MCF 10A (cell line): ENCODE data around the gene GLIS1. TPM values are rescaled to one million over a fixed set of nuclear protein-coding genes. Genes with fewer than 3 reads are reported as not detected.
"Not testable (repeated sequence)": the region's sequence is repeated elsewhere in the genome, so short reads cannot be mapped to it uniquely, and the experiment has no call there.

Source experiments
- BruUV-seq: library from RNA; stranded (reverse); fragments of 400-500 nt; replicated peaks from 2 replicates; lab custom pipeline; 2021; lab: Mats Ljungman, UMichigan
- CTCF ChIA-PET: fragments of 300-600 bp; sonication (Branson Sonifier 250); formaldehyde crosslinking; extraction: SDS; loops from one replicate; lab custom pipeline; 2021; ENCODE audit warnings: antibody characterized with exemption, inconsistent platforms; lab: Yijun Ruan, JAX
- POLR2A ChIA-PET: fragments of 300-600, 350-650 bp; sonication (Branson Sonifier 250); formaldehyde crosslinking; extraction: SDS; loops from one replicate; lab custom pipeline; 2020; ENCODE audit warnings: antibody characterized with exemption, inconsistent platforms; lab: Yijun Ruan, JAX
- DNase-seq: peaks from one replicate; pipeline ENCODE4 v3.0.0-alpha.2; 2018; ENCODE audit not compliant: unreplicated experiment
- H3K27ac Mint-ChIP-seq: one replicate; pipeline ENCODE4 v1.8.0; 2022; ENCODE audit warnings: mild to moderate bottlenecking, low read depth, mixed read lengths; ENCODE audit not compliant: unreplicated experiment
- H3K27me3 Mint-ChIP-seq: one replicate; pipeline ENCODE4 v1.8.0; 2022; ENCODE audit warnings: mixed read lengths; ENCODE audit not compliant: insufficient read depth, unreplicated experiment
- H3K36me3 Mint-ChIP-seq: one replicate; pipeline ENCODE4 v1.8.0; 2022; ENCODE audit warnings: mild to moderate bottlenecking, moderate library complexity, mixed read lengths; ENCODE audit not compliant: insufficient read depth, unreplicated experiment
- H3K4me1 Mint-ChIP-seq: one replicate; pipeline ENCODE4 v1.8.0; 2022; ENCODE audit warnings: mixed read lengths; ENCODE audit not compliant: insufficient read depth, unreplicated experiment
- H3K4me3 Mint-ChIP-seq: one replicate; pipeline ENCODE4 v1.8.0; 2022; ENCODE audit warnings: mild to moderate bottlenecking, moderate library complexity, mixed read lengths; ENCODE audit not compliant: unreplicated experiment
- H3K9me3 Mint-ChIP-seq: one replicate; pipeline ENCODE4 v1.8.0; 2022; ENCODE audit warnings: mixed read lengths; ENCODE audit not compliant: unreplicated experiment
- CTCF ChIP-seq: fragments of 200-600 bp; IDR thresholded peaks from one replicate; pipeline ENCODE4 v1.8.0; 2022; ENCODE audit warnings: antibody characterized with exemption, mild to moderate bottlenecking; ENCODE audit not compliant: unreplicated experiment
- intact Hi-C: fragments of 100-400 bp; cut with micrococcal nuclease; formaldehyde crosslinking; loops from 2 replicates; pipeline ENCODE4 v1.14.1; 2022
- total RNA-seq: library from RNA; stranded (reverse); gene quantifications from 2 replicates; pipeline ENCODE4 v1.2.3, GENCODE V29; 2022

GLIS1 gene
- total RNA-seq, 1 experiment from 2014 or later = 0.93 TPM

- intact Hi-C loops = no loop called here
- no peak for DNase-seq
- BruUV-seq = no TSS peak
- Mint-ChIP-seq H3K4me3 (no peak overlapping the region), H3K27me3 (no peaks in the 10 kb centered on the region), H3K9me3 (no peaks in the 10 kb centered on the region), H3K4me1 (no peaks in the 10 kb centered on the region), H3K27ac (no peak overlapping the region), H3K36me3 (peaks cover 5% of the 10 kb centered on the region)
- no peak for TF ChIP-seq CTCF
- CTCF ChIA-PET = interaction anchor here (0.6 to 2.8 kb wide), 5 partner anchors 10 to 1019 kb away, joined by 3 to 12 read pairs (median 4); no protein-coding TSS in a partner anchor
- POLR2A ChIA-PET = interaction anchor here (0.6 kb wide), 1 partner anchor 15 kb away, joined by 3 read pairs; no protein-coding TSS in a partner anchor
These were observed 24.5 kb upstream of the GLIS1 start for GRCh38 chr1:53763461-53763860.

GRCh38 chr1:53760497-53760896, 21.5 kb upstream of the GLIS1 start:
- H3K9me3 Mint-ChIP-seq, H3K27ac Mint-ChIP-seq, H3K27me3 Mint-ChIP-seq, H3K4me1 Mint-ChIP-seq, H3K36me3 Mint-ChIP-seq, DNase-seq, H3K4me3 Mint-ChIP-seq, intact Hi-C loops, POLR2A ChIA-PET, BruUV-seq: not testable (repeated sequence)
- CTCF ChIA-PET = interaction anchor here (2.0 kb wide), 1 partner anchor 275 kb away, joined by 4 read pairs; no protein-coding TSS in a partner anchor

GRCh38 chr1:53755874-53756273, 16.9 kb upstream of the GLIS1 start:
- ChIA-PET CTCF (interaction anchor here (0.8 to 1.3 kb wide), 5 partner anchors 8 to 306 kb away, joined by 3 read pairs; no protein-coding TSS in a partner anchor), POLR2A (no interaction called here)
- Mint-ChIP-seq H3K4me1 (no peaks in the 10 kb centered on the region), H3K27me3 (no peaks in the 10 kb centered on the region), H3K36me3 (no peaks in the 10 kb centered on the region), H3K27ac (no peak overlapping the region), H3K4me3 (no peak overlapping the region), H3K9me3 (no peaks in the 10 kb centered on the region)
- intact Hi-C loops = loop anchor here (10.0 kb wide), 1 partner anchor 481 kb away; no protein-coding TSS in a partner anchor
- no peak for TF ChIP-seq CTCF
- no peak for DNase-seq
- BruUV-seq = no TSS peak

- no TSS peak for BruUV-seq
- Mint-ChIP-seq H3K27ac (no peak overlapping the region), H3K4me3 (no peak overlapping the region), H3K9me3 (no peaks in the 10 kb centered on the region), H3K27me3 (peaks cover 1% of the 10 kb centered on the region), H3K36me3 (no peaks in the 10 kb centered on the region), H3K4me1 (no peaks in the 10 kb centered on the region)
- ChIA-PET CTCF (interaction anchor here (0.7 to 3.3 kb wide), 23 partner anchors 8 to 1902 kb away, joined by 3 to 65 read pairs (median 4); no protein-coding TSS in a partner anchor), POLR2A (interaction anchor here (0.6 to 1.0 kb wide), 2 partner anchors 11 to 13 kb away, joined by 3 read pairs; no protein-coding TSS in a partner anchor)
- TF ChIP-seq CTCF = peak; percentile 75
- peak; percentile 77 for DNase-seq
- intact Hi-C loops = loop anchor here (1.0 to 10.0 kb wide), 4 partner anchors 39 to 480 kb away; no protein-coding TSS in a partner anchor
These were observed 15.7 kb upstream of the GLIS1 start for GRCh38 chr1:53754484-53755312.
